Measurements from ENCODE around the gene CLK2.

DNA sequence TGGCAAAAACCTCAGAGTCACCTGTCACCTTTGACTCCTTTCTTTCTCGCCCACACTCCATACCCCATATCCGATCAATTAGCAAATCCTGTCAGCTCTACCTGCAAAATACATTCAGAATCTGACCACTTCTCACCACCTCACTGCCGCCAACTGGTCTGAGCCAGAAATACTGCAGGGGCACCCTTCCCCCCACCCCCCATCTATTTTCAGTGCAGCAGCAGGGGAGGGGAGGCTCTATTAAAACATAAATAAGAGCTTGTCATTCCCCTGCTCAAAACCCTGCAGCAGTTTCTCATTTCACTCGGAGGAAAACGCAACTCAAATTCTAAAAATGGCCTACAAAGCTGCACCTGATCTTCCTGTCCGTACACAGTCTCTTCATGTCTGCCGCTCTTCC lies 24.1 kb upstream of the CLK2 start:
- no peak for TF ChIP-seq EZH2 (IDR thresholded peaks at IDR 0.05; ENCODE audit: low read depth, unreplicated experiment)
- TF ChIP-seq, protein P1, sequence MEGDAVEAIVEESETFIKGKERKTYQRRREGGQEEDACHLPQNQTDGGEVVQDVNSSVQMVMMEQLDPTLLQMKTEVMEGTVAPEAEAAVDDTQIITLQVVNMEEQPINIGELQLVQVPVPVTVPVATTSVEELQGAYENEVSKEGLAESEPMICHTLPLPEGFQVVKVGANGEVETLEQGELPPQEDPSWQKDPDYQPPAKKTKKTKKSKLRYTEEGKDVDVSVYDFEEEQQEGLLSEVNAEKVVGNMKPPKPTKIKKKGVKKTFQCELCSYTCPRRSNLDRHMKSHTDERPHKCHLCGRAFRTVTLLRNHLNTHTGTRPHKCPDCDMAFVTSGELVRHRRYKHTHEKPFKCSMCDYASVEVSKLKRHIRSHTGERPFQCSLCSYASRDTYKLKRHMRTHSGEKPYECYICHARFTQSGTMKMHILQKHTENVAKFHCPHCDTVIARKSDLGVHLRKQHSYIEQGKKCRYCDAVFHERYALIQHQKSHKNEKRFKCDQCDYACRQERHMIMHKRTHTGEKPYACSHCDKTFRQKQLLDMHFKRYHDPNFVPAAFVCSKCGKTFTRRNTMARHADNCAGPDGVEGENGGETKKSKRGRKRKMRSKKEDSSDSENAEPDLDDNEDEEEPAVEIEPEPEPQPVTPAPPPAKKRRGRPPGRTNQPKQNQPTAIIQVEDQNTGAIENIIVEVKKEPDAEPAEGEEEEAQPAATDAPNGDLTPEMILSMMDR (conservative IDR thresholded peaks at IDR 0.05; ENCODE audit: low read depth in 2 of 2): no peak
